Measurements from ENCODE around the gene TATDN3. TPM values are rescaled to one million over a fixed set of nuclear protein-coding genes. Genes with fewer than 3 reads are reported as not detected.

Gene TATDN3
- total and polyA plus RNA-seq, 9 of the 15 experiments (the other 6 are each of a cell fraction or from before 2014, with no cell fraction given): 18.3 to 79.9 (median 28.2) TPM

DNA sequence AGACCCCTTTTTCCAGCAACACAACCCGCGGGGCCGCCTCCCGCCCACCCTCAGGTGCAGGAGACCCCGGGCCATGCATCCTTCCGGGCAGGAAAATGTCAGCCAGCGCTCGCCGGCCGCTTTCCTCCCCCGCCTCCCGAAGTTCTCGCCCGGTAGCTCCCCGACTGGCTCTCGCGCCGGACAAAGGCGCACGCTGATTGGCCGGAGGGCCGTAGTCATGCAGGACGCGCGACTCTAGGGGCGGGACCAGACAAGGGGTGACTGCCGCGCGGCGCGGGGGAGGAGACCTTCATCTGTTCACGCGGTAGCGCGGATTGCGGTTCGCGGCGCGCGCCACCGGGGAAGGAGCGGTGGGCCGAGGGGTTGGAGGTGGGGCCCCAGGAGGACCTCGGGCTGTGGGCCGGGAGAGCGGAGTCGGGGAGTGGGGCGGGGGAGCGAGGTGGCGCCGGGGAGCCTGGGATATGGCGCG, 66.3 kb downstream of the TATDN3 start, which contains the start of gene FLVCR1 (continued):
- TF ChIP-seq, protein P1, sequence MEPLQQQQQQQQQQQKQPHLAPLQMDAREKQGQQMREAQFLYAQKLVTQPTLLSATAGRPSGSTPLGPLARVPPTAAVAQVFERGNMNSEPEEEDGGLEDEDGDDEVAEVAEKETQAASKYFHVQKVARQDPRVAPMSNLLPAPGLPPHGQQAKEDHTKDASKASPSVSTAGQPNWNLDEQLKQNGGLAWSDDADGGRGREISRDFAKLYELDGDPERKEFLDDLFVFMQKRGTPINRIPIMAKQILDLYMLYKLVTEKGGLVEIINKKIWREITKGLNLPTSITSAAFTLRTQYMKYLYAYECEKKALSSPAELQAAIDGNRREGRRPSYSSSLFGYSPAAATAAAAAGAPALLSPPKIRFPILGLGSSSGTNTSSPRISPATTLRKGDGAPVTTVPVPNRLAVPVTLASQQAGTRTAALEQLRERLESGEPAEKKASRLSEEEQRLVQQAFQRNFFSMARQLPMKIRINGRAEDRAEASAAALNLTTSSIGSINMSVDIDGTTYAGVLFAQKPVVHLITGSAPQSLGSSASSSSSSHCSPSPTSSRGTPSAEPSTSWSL (CRISPR knock-in tag; IDR thresholded peaks at IDR 0.05; ENCODE audit: borderline replicate concordance): no peak
- peak; percentile 76; the same call in 1 of the 2 replicates for TF ChIP-seq ESRRA (IDR thresholded peaks at IDR 0.05; ENCODE audit: borderline replicate concordance, low read depth)
- TF ChIP-seq RAD21 (CRISPR knock-in tag; conservative IDR thresholded peaks at IDR 0.05 in 1 of 2, IDR thresholded peaks at IDR 0.05 in 1 of 2): no peak
- TF ChIP-seq, protein P2, sequence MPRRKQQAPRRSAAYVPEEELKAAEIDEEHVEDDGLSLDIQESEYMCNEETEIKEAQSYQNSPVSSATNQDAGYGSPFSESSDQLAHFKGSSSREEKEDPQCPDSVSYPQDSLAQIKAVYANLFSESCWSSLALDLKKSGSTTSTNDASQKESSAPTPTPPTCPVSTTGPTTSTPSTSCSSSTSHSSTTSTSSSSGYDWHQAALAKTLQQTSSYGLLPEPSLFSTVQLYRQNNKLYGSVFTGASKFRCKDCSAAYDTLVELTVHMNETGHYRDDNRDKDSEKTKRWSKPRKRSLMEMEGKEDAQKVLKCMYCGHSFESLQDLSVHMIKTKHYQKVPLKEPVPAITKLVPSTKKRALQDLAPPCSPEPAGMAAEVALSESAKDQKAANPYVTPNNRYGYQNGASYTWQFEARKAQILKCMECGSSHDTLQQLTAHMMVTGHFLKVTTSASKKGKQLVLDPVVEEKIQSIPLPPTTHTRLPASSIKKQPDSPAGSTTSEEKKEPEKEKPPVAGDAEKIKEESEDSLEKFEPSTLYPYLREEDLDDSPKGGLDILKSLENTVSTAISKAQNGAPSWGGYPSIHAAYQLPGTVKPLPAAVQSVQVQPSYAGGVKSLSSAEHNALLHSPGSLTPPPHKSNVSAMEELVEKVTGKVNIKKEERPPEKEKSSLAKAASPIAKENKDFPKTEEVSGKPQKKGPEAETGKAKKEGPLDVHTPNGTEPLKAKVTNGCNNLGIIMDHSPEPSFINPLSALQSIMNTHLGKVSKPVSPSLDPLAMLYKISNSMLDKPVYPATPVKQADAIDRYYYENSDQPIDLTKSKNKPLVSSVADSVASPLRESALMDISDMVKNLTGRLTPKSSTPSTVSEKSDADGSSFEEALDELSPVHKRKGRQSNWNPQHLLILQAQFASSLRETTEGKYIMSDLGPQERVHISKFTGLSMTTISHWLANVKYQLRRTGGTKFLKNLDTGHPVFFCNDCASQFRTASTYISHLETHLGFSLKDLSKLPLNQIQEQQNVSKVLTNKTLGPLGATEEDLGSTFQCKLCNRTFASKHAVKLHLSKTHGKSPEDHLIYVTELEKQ (CRISPR knock-in tag; IDR thresholded peaks at IDR 0.05): no peak
- TF ChIP-seq PCBP2 (IDR thresholded peaks at IDR 0.05; ENCODE audit: low read depth, low read length, poor library complexity, severe bottlenecking): no peak
- TF ChIP-seq MAZ (CRISPR knock-in tag; conservative IDR thresholded peaks at IDR 0.05 in 1 of 2, IDR thresholded peaks at IDR 0.05 in 1 of 2): peak in 1 of 2 experiments; percentile 80; a peak in 2 of 4 replicates
- no peak for TF ChIP-seq KLF1 (tag; IDR thresholded peaks at IDR 0.05)
- TF ChIP-seq, protein P3, sequence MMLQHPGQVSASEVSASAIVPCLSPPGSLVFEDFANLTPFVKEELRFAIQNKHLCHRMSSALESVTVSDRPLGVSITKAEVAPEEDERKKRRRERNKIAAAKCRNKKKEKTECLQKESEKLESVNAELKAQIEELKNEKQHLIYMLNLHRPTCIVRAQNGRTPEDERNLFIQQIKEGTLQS (IDR thresholded peaks at IDR 0.05): no peak; the same call in 1 of the 2 replicates
- TF ChIP-seq, protein P3 (CRISPR knock-in tag; conservative IDR thresholded peaks at IDR 0.05): peak; percentile 48; the same call in 1 of the 2 replicates
- no peak for TF ChIP-seq DDX20 (tag; IDR thresholded peaks at IDR 0.05; ENCODE audit: low read depth)
- no peak for TF ChIP-seq FOXJ2 (tag; IDR thresholded peaks at IDR 0.05)
- peak; percentile 91 for TF ChIP-seq POLR2A (conservative IDR thresholded peaks at IDR 0.05)
- TF ChIP-seq ZNF24 (IDR thresholded peaks at IDR 0.05): no peak
- TF ChIP-seq KLF10 (CRISPR knock-in tag; IDR thresholded peaks at IDR 0.05): no peak
- TF ChIP-seq ZNF583 (CRISPR knock-in tag; IDR thresholded peaks at IDR 0.05): no peak
- TF ChIP-seq ARNT (IDR thresholded peaks at IDR 0.05): no peak
- TF ChIP-seq RBM25 (IDR thresholded peaks at IDR 0.05; ENCODE audit: low read depth, low read length, severe bottlenecking): peak; percentile 74
- TF ChIP-seq, protein P4, sequence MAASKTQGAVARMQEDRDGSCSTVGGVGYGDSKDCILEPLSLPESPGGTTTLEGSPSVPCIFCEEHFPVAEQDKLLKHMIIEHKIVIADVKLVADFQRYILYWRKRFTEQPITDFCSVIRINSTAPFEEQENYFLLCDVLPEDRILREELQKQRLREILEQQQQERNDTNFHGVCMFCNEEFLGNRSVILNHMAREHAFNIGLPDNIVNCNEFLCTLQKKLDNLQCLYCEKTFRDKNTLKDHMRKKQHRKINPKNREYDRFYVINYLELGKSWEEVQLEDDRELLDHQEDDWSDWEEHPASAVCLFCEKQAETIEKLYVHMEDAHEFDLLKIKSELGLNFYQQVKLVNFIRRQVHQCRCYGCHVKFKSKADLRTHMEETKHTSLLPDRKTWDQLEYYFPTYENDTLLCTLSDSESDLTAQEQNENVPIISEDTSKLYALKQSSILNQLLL (CRISPR knock-in tag; IDR thresholded peaks at IDR 0.05; ENCODE audit: borderline replicate concordance): no peak
- TF ChIP-seq TGIF2 (CRISPR knock-in tag; IDR thresholded peaks at IDR 0.05): no peak
- no peak for TF ChIP-seq MEIS2 (IDR thresholded peaks at IDR 0.05; ENCODE audit: partially characterized antibody)
- no peak for TF ChIP-seq SRSF7 (optimal IDR thresholded peaks at IDR 0.05; ENCODE audit: low read depth, low read length)
- no peak for TF ChIP-seq ZNF436 (CRISPR knock-in tag; IDR thresholded peaks at IDR 0.05)
